ENCODE data around the gene FRMPD4.
"Not testable (repeated sequence)": the region's sequence is repeated elsewhere in the genome, so short reads cannot be mapped to it uniquely, and the experiment has no call there.

FRMPD4 gene

GRCh38 chrX:12149670-12150407, 11.6 kb downstream of the FRMPD4 start:
- Mint-ChIP-seq H3K27me3 (ENCODE audit: low read depth) (no peaks in the 10 kb centered on the region), H3K4me1 (no peaks in the 10 kb centered on the region), H3K9me3 (peaks cover 7% of the 10 kb centered on the region), H3K4me3 (no peak overlapping the region), H3K27ac (no peak overlapping the region), H3K36me3 (ENCODE audit: low read depth) (no peaks in the 10 kb centered on the region)
- TF ChIP-seq CTCF (IDR thresholded peaks at IDR 0.05; ENCODE audit: unreplicated experiment in 3 of 3) = no peak

GRCh38 chrX:12153317-12153716, 15.0 kb downstream of the FRMPD4 start:
- Mint-ChIP-seq H3K27me3 (ENCODE audit: low read depth) (no peaks in the 10 kb centered on the region), H3K4me1 (no peaks in the 10 kb centered on the region), H3K9me3 (peaks cover 2% of the 10 kb centered on the region), H3K36me3 (ENCODE audit: low read depth) (no peaks in the 10 kb centered on the region), H3K4me3 (no peak overlapping the region), H3K27ac (no peak overlapping the region)
- no peak for TF ChIP-seq CTCF (IDR thresholded peaks at IDR 0.05; ENCODE audit: unreplicated experiment in 3 of 3)

GRCh38 chrX:12153741-12154140, 15.5 kb downstream of the FRMPD4 start:
- Mint-ChIP-seq H3K36me3 (ENCODE audit: low read depth) (no peaks in the 10 kb centered on the region), H3K4me3 (no peak overlapping the region), H3K4me1 (no peaks in the 10 kb centered on the region), H3K9me3 (peaks cover 2% of the 10 kb centered on the region), H3K27ac (no peak overlapping the region), H3K27me3 (ENCODE audit: low read depth) (no peaks in the 10 kb centered on the region)
- no peak for TF ChIP-seq CTCF (IDR thresholded peaks at IDR 0.05; ENCODE audit: unreplicated experiment in 3 of 3)

- no peak for TF ChIP-seq CTCF (IDR thresholded peaks at IDR 0.05; ENCODE audit: unreplicated experiment in 3 of 3)
- Mint-ChIP-seq H3K36me3 (ENCODE audit: low read depth) (no peaks in the 10 kb centered on the region), H3K4me1 (no peaks in the 10 kb centered on the region), H3K27me3 (ENCODE audit: low read depth) (no peaks in the 10 kb centered on the region), H3K4me3 (no peak overlapping the region), H3K9me3 (peaks cover 3% of the 10 kb centered on the region), H3K27ac (no peak overlapping the region)
Measured at GRCh38 chrX:12159799-12160198, 21.5 kb downstream of the FRMPD4 start.

- H3K4me3 Mint-ChIP-seq = no peak overlapping the region
- H3K4me1 Mint-ChIP-seq = no peaks in the 10 kb centered on the region
- H3K27me3 Mint-ChIP-seq (ENCODE audit: low read depth) = no peaks in the 10 kb centered on the region
- TF ChIP-seq CTCF (IDR thresholded peaks at IDR 0.05; ENCODE audit: unreplicated experiment in 3 of 3) = no peak
- H3K9me3 Mint-ChIP-seq = peaks cover 3% of the 10 kb centered on the region
- H3K27ac Mint-ChIP-seq = no peak overlapping the region
- H3K36me3 Mint-ChIP-seq (ENCODE audit: low read depth) = no peaks in the 10 kb centered on the region
Measured at GRCh38 chrX:12162420-12162819, 24.1 kb downstream of the FRMPD4 start.

- H3K4me1 Mint-ChIP-seq; H3K27ac Mint-ChIP-seq; H3K27me3 Mint-ChIP-seq (ENCODE audit: low read depth); H3K9me3 Mint-ChIP-seq; H3K4me3 Mint-ChIP-seq; H3K36me3 Mint-ChIP-seq (ENCODE audit: low read depth): not testable (repeated sequence)
Measured at GRCh38 chrX:12164180-12164579, 25.9 kb downstream of the FRMPD4 start.
